ENCODE measurements around the gene ALDH16A1.

DNA sequence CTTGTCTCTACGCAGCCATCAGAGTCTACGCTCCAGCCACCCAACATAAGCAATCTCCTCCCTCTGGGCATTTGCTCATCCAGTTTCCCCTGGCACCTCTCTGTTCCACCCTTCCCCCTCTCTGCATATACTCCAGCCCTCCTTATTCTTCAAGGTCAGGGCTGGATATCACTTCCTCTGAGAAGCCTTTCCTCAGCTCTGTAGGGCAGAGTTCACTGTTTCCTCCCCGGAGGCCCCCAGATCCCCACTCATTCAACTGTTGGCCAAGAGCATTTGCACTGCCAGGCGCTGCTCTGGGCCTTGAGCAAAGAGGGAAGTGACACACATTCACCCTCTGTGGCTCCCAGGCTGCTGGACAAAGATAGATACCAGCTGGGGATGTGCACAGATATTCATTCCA, 62.7 kb downstream of the ALDH16A1 start:
- TF ChIP-seq POLR2A (IDR thresholded peaks at IDR 0.05; ENCODE audit: low read depth, low read length) (no peak), CTCF (conservative IDR thresholded peaks at IDR 0.05; ENCODE audit: low read depth, low read length) (no peak), FOS (IDR thresholded peaks at IDR 0.05; ENCODE audit: low read depth, low read length) (no peak), ELK1 (IDR thresholded peaks at IDR 0.05; ENCODE audit: borderline replicate concordance, low read depth, low read length) (no peak), RCOR1 (IDR thresholded peaks at IDR 0.05; ENCODE audit: insufficient replicate concordance, low read length) (no peak)

All from IMR-90 (cell line).